B cell (primary cell): ENCODE data around the gene PPM1N. TPM values are rescaled to one million over a fixed set of nuclear protein-coding genes. Genes with fewer than 3 reads are reported as not detected.

Experiments used
- ATAC-seq: fragments of 200-7000 bp; cut with Tn5 transposase; one replicate; pipeline ENCODE4 v1.10.0; 2021; ENCODE audit warnings: low read depth, mild to moderate bottlenecking, moderate number of reproducible peaks, moderate library complexity
- CTCF ChIA-PET: fragments of 350-600 bp; sonication (Branson Sonifier 250); formaldehyde crosslinking; loops from one replicate; lab custom pipeline; 2021; ENCODE audit warnings: antibody characterized with exemption, inconsistent platforms; lab: Charles Lee
- POLR2A ChIA-PET: fragments of 350-600 bp; sonication (Branson Sonifier 250); formaldehyde crosslinking; loops from one replicate; lab custom pipeline; 2021; ENCODE audit warnings: antibody characterized with exemption; lab: Charles Lee
- DNase-seq: peaks from one replicate; pipeline ENCODE4 v3.0.0; 2013
- H2AFZ ChIP-seq: 2 replicates; pipeline ENCODE4 v1.6.1; 2012; ENCODE audit warnings: mild to moderate bottlenecking, low read depth, low read length; ENCODE audit not compliant: insufficient read depth, poor library complexity, severe bottlenecking
- H3K27ac ChIP-seq, 2 donors: 1 replicate in 1 of 2; 2 replicates in 1 of 2; pipeline ENCODE4 v1.5.1; 2012 to 2013; ENCODE audit warnings: low read length in 2 of 2, mild to moderate bottlenecking in 2 of 2, moderate library complexity in 1 of 2
- H3K27me3 ChIP-seq, 4 experiments: fragments of 200-600 bp in 1 of 4; sonication (generic) in 1 of 4; replicated peaks in 1 of 4; 1 replicate in 2 of 4; 2 replicates in 2 of 4; pipeline versions ENCODE4 v1.6.1 to v1.7.0; 2013 to 2016; ENCODE audit warnings: low read length in 3 of 4, mild to moderate bottlenecking in 2 of 4, mixed read lengths in 1 of 4, moderate library complexity in 1 of 4; ENCODE audit not compliant: insufficient read depth in 4 of 4, control insufficient read depth in 3 of 4; ENCODE audit errors: control extremely low read depth in 1 of 4
- H3K36me3 ChIP-seq, 2 experiments: replicated peaks in 1 of 2; 1 replicate in 1 of 2; 2 replicates in 1 of 2; pipeline versions ENCODE4 v1.6.1 to v1.7.1; 2013; ENCODE audit warnings: low read length in 1 of 2; ENCODE audit not compliant: insufficient read depth in 2 of 2, control insufficient read depth in 1 of 2; ENCODE audit errors: control extremely low read depth in 1 of 2, extremely low read depth in 1 of 2
- H3K4me1 ChIP-seq, 2 donors: fragments of 200-600 bp in 1 of 2; sonication (generic) in 1 of 2; 1 replicate in 1 of 2; 2 replicates in 1 of 2; pipeline versions ENCODE4 v1.5.1 to v1.6.1; 2013 to 2017; ENCODE audit warnings: low read length in 2 of 2; ENCODE audit not compliant: control insufficient read depth in 2 of 2, insufficient read depth in 2 of 2
- H3K4me2 ChIP-seq: replicated peaks from 2 replicates; pipeline ENCODE3; 2012; ENCODE audit warnings: mild to moderate bottlenecking, low read depth, low read length; ENCODE audit not compliant: poor library complexity, severe bottlenecking
- H3K4me3 ChIP-seq, 5 experiments: fragments of 200-600 bp in 1 of 5; sonication (generic) in 1 of 5; 1 replicate in 3 of 5; 2 replicates in 2 of 5; pipeline versions ENCODE4 v1.5.1 to v1.7.0; 2011 to 2016; ENCODE audit warnings: low read length in 4 of 5, mild to moderate bottlenecking in 4 of 5, low read depth in 2 of 5, control low read depth in 1 of 5, moderate library complexity in 1 of 5; ENCODE audit not compliant: insufficient read depth in 1 of 5; ENCODE audit errors: control extremely low read depth in 1 of 5, extremely low read depth in 1 of 5
- H3K79me2 ChIP-seq: fragments of 200-600 bp; sonication (generic); one replicate; pipeline ENCODE4 v1.6.0; 2016; ENCODE audit warnings: low read length; ENCODE audit not compliant: control insufficient read depth, insufficient read depth
- H3K9ac ChIP-seq: fragments of 200-600 bp; sonication (generic); 2 replicates; pipeline ENCODE4 v1.6.1; 2017; ENCODE audit warnings: mild to moderate bottlenecking, low read length, moderate library complexity
- H3K9me3 ChIP-seq, 3 donors: one replicate each; pipeline versions ENCODE4 v1.6.1 to v1.7.1; 2013; ENCODE audit warnings: low read length in 2 of 3; ENCODE audit not compliant: control insufficient read depth in 2 of 3, insufficient read depth in 1 of 3; ENCODE audit errors: control extremely low read depth in 1 of 3
- H4K20me1 ChIP-seq: 2 replicates; pipeline ENCODE4 v1.6.0; 2012; ENCODE audit warnings: mild to moderate bottlenecking, low read length; ENCODE audit not compliant: insufficient read depth, control insufficient read depth, poor library complexity, severe bottlenecking
- H3K27ac Mint-ChIP-seq: one replicate; pipeline ENCODE4 v1.8.0; 2021; ENCODE audit warnings: mixed read lengths
- H3K27me3 Mint-ChIP-seq: one replicate; pipeline ENCODE4 v1.8.0; 2021; ENCODE audit warnings: mixed read lengths
- H3K4me1 Mint-ChIP-seq: one replicate; pipeline ENCODE4 v1.8.0; 2021; ENCODE audit warnings: mixed read lengths
- H3K4me3 Mint-ChIP-seq: one replicate; pipeline ENCODE4 v1.8.0; 2021; ENCODE audit warnings: mixed read lengths
- H3K9me3 Mint-ChIP-seq: one replicate; pipeline ENCODE4 v1.8.0; 2022; ENCODE audit warnings: mixed read lengths; ENCODE audit not compliant: insufficient read depth
- CTCF ChIP-seq: fragments of 200-600 bp; IDR thresholded peaks from one replicate; pipeline ENCODE4 v1.8.0; 2022; ENCODE audit warnings: antibody characterized with exemption, mild to moderate bottlenecking
- EZH2 ChIP-seq: IDR thresholded peaks from 2 replicates; pipeline ENCODE4 v1.6.1; 2012; ENCODE audit warnings: borderline replicate concordance, low read depth, mild to moderate bottlenecking, moderate library complexity, low read length; ENCODE audit not compliant: insufficient read depth, poor library complexity, severe bottlenecking
- WGBS: methylation state at CpG from one replicate; pipeline ENCODE4 v1.1.5; 2013; ENCODE audit warnings: missing lambda C conversion rate; ENCODE audit not compliant: insufficient coverage; 5-methylcytosine and 5-hydroxymethylcytosine counted together
- intact Hi-C: fragments of 100-400 bp; cut with micrococcal nuclease; formaldehyde crosslinking; loops from one replicate; pipeline ENCODE4 v1.10.0; 2022
- polyA plus RNA-seq: library from polyadenylated mRNA; depleted of rRNA; stranded (reverse); fragments of >200 nt; gene quantifications from 2 replicates; pipeline ENCODE4 v1.2.3, GENCODE V29; 2012
- total RNA-seq, 2 donors: library from RNA; stranded (reverse); fragments of 120-200 nt in 1 of 2; gene quantifications; 1 replicate in 1 of 2; 2 replicates in 1 of 2; pipeline versions ENCODE4 v1.2.3 to v1.2.4, GENCODE V29; 2013 to 2022

The PPM1N gene
- total and polyA plus RNA-seq, 2 donors (not counting 1 experiment from before 2014, with no cell fraction given), result 2.6 to 6.5 TPM

- H3K4me3 ChIP-seq, result peak overlapping the region in 4 of 5 experiments; percentile 52 to 64 (median 60)
Observed at GRCh38 chr19:45496349-45496953, 1.8 kb upstream of the PPM1N start.

More at GRCh38 chr19:45496349-45496953, 1.8 kb upstream of the PPM1N start:
- Histone ChIP-seq H3K9ac (peak overlapping the region; percentile 70), H3K4me1 (peaks cover 43 to 51% of the 10 kb centered on the region in 2 donors), H3K9me3 (peaks cover 0 to 24% (median 0%) of the 10 kb centered on the region in 3 donors), H4K20me1 (peaks cover 11% of the 10 kb centered on the region), H3K27ac (no peak overlapping the region), H3K36me3 (peaks cover 1 to 3% of the 10 kb centered on the region in 2 experiments), H2AFZ (peak overlapping the region; percentile 32), H3K4me2 (peak overlapping the region; percentile 99), H3K27me3 (peaks cover 0 to 49% (median 24%) of the 10 kb centered on the region in 4 experiments), H3K79me2 (peaks cover 5% of the 10 kb centered on the region)
- DNase-seq (peak; percentile 66), ATAC-seq (peak; percentile 6)
- Mint-ChIP-seq H3K4me1 (peaks cover 45% of the 10 kb centered on the region), H3K9me3 (no peaks in the 10 kb centered on the region), H3K27ac (no peak overlapping the region), H3K27me3 (peaks cover 21% of the 10 kb centered on the region), H3K4me3 (peak overlapping the region; percentile 73)
- CTCF ChIA-PET, result interaction anchor here (0.7 to 4.0 kb wide), 7 partner anchors 11 to 197 kb away, joined by 3 to 38 read pairs (median 18); partner anchors contain the start of gene QPCTL
- TF ChIP-seq CTCF (no peak), EZH2 (no peak)
- intact Hi-C loops, result no loop called here
- POLR2A ChIA-PET, result interaction anchor here (0.6 to 0.9 kb wide), 5 partner anchors 9 to 481 kb away, joined by 3 to 4 read pairs (median 3); partner anchors contain the start of gene SNRPD2
- 2% methylated on average over 51 of the region's 54 CpGs for WGBS
